Common myeloid progenitor, CD34-positive (primary cell): Measurements from ENCODE around the gene SLC5A5.

Source experiments
- CTCF ChIA-PET: fragments of 350-600 bp; sonication (Branson Sonifier 250); formaldehyde crosslinking; loops from one replicate; lab custom pipeline; 2021; ENCODE audit warnings: antibody characterized with exemption; lab: Charles Lee
- POLR2A ChIA-PET: fragments of 350-600 bp; sonication (Branson Sonifier 250); formaldehyde crosslinking; loops from one replicate; lab custom pipeline; 2021; ENCODE audit warnings: antibody characterized with exemption; lab: Charles Lee
- DNase-seq, 3 donors: peaks; one replicate each; pipeline versions ENCODE4 v3.0.0 to v3.0.0-alpha.2; 2013
- H3K27ac ChIP-seq, 2 experiments: 1 replicate in 1 of 2; 2 replicates in 1 of 2; pipeline ENCODE4 v1.7.0; 2013; ENCODE audit warnings: inconsistent platforms in 2 of 2, low read length in 2 of 2, mild to moderate bottlenecking in 2 of 2, low read depth in 1 of 2, moderate library complexity in 1 of 2; ENCODE audit not compliant: severe bottlenecking in 2 of 2, insufficient read depth in 1 of 2, poor library complexity in 1 of 2
- H3K27me3 ChIP-seq, 5 experiments: replicated peaks in 2 of 5; 1 replicate in 3 of 5; 2 replicates in 2 of 5; pipeline versions ENCODE4 v1.6.1 to v1.7.0; 2013; ENCODE audit warnings: low read length in 4 of 5, mild to moderate bottlenecking in 2 of 5, moderate library complexity in 2 of 5, inconsistent platforms in 1 of 5; ENCODE audit not compliant: insufficient read depth in 5 of 5, control insufficient read depth in 4 of 5
- H3K36me3 ChIP-seq, 4 experiments: 1 replicate in 2 of 4; 2 replicates in 2 of 4; pipeline versions ENCODE4 v1.6.1 to v1.7.0; 2013; ENCODE audit warnings: low read length in 3 of 4, control low read depth in 1 of 4, mild to moderate bottlenecking in 1 of 4; ENCODE audit not compliant: control insufficient read depth in 4 of 4, insufficient read depth in 4 of 4
- H3K4me1 ChIP-seq, 4 experiments: 1 replicate in 3 of 4; 2 replicates in 1 of 4; pipeline versions ENCODE4 v1.6.1 to v1.7.1; 2013; ENCODE audit warnings: low read length in 3 of 4, mild to moderate bottlenecking in 3 of 4, control low read depth in 1 of 4, inconsistent platforms in 1 of 4, moderate library complexity in 1 of 4; ENCODE audit not compliant: control insufficient read depth in 4 of 4, insufficient read depth in 4 of 4; ENCODE audit errors: control extremely low read depth in 1 of 4
- H3K4me3 ChIP-seq, 7 experiments: 1 replicate in 4 of 7; 2 replicates in 3 of 7; pipeline versions ENCODE4 v1.5.1 to v1.7.0; 2013; ENCODE audit warnings: mild to moderate bottlenecking in 7 of 7, low read length in 6 of 7, moderate library complexity in 6 of 7, inconsistent platforms in 2 of 7, low read depth in 2 of 7, control low read depth in 1 of 7; ENCODE audit not compliant: insufficient read depth in 4 of 7, control insufficient read depth in 1 of 7; ENCODE audit errors: extremely low read depth in 1 of 7
- H3K9me3 ChIP-seq, 5 experiments: 1 replicate in 4 of 5; 2 replicates in 1 of 5; pipeline versions ENCODE4 v1.6.1 to v1.7.1; 2013; ENCODE audit warnings: low read length in 4 of 5, mild to moderate bottlenecking in 2 of 5, inconsistent platforms in 1 of 5, low read depth in 1 of 5, moderate library complexity in 1 of 5; ENCODE audit not compliant: control insufficient read depth in 4 of 5, insufficient read depth in 2 of 5; ENCODE audit errors: control extremely low read depth in 1 of 5
- WGBS: methylation state at CpG from one replicate; pipeline ENCODE4 v1.1.5; 2013; ENCODE audit not compliant: insufficient coverage; 5-methylcytosine and 5-hydroxymethylcytosine counted together

Gene SLC5A5

DNA sequence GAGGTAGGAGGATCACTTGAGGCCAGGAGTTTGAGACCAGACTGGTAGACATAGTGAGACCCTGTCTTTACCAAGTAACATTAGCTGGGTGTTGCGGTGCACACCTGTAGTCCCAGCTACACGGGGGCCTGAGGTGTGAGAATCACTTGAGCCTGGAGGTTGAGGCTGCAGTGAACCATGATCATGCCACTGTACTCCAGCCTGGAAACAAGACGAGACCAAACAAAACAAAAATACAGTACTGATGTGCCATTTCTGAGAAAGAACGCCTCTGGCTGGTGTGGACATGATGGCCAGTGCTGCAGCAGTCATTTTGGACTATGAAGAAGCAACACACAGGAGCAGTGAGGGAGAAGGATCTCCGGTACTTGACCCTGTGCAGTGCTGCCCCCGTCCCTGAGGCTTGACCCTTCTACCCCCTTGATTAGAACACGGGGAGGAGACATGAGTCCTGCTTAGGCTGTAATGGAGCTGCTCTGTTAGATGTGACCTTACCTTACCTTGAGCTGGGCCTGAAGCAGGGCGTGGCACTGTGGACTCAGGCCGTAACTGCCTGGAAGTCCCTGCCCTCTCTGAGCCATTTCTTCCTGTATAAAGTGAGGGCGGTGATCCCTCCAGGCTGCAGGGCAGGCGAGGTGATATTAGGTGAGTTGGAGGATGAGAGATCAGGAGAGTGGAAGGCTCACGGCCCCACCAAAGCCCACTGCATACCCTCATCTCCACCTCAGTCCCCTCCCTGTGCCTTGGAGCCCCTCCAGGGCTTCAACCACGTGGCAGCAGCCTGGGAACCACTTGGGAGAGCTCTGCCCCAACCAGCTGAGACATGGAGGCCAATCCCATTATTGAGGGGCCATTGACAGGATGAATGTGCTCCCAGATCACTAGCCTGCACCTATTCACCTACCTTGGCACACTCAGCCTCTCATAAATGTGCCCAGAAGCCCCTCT is 6.1 kb upstream of the SLC5A5 start:
- WGBS, result 92% methylated on average over 7 of the region's 13 CpGs
- Histone ChIP-seq H3K27ac (peak overlapping the region in 1 of 2 experiments; percentile 40), H3K4me1 (peaks cover 4 to 13% (median 12%) of the 10 kb centered on the region in 4 experiments), H3K4me3 (no peak overlapping the region), H3K9me3 (no peaks in the 10 kb centered on the region), H3K36me3 (peaks cover 8 to 42% (median 37%) of the 10 kb centered on the region in 4 experiments), H3K27me3 (no peaks in the 10 kb centered on the region)
- ChIA-PET CTCF (interaction anchor here (1.0 to 3.9 kb wide), 5 partner anchors 13 to 132 kb away, joined by 3 to 18 read pairs (median 4); partner anchors contain the start of gene CCDC124), POLR2A (interaction anchor here (0.5 kb wide), 1 partner anchor 129 kb away, joined by 4 read pairs; no protein-coding TSS in a partner anchor)
- DNase-seq, result no peak

DNA sequence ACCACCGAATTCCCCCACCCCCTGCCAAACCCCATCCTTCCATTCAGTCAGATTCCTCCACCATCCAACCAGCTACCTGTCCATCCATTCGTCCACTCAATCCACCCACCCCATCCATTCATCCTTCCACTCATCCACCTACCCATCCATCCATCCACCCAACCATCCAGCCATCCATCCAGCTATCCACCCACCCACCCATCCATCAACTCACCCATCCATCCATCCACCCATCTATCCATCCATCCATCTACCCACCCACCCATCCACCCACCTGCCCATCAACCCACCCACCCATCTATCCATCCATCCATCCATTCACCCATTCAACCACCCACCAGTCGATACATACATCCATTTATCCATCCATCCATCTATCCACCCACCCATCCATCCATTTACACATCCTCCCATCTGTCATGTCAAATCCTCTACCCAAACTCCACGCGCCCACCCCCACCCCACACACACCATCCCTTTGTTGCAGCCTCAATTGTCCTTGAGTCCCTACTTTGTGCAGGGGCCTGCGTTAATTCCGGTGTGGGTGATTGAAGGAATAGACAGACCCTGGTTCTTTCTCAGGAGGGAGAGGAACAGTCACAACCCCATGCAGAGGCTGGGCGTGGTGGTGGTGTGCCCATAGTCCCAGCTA is 5.3 kb upstream of the SLC5A5 start:
- H3K27me3 ChIP-seq, result peaks cover 0 to 3% (median under 1%) of the 10 kb centered on the region in 5 experiments
- 98% methylated on average over 6 of the region's 8 CpGs for WGBS
- H3K4me1 ChIP-seq, result peaks cover 0 to 8% (median 6%) of the 10 kb centered on the region in 4 experiments
- CTCF ChIA-PET, result interaction anchor here (1.1 to 3.9 kb wide), 3 partner anchors 13 to 72 kb away, joined by 3 to 18 read pairs (median 4); partner anchors contain the start of gene CCDC124
- no peak for DNase-seq
- peaks cover 8 to 41% (median 29%) of the 10 kb centered on the region in 4 experiments for H3K36me3 ChIP-seq
- POLR2A ChIA-PET, result interaction anchor here (0.5 kb wide), 1 partner anchor 128 kb away, joined by 4 read pairs; no protein-coding TSS in a partner anchor
- no peaks in the 10 kb centered on the region for H3K9me3 ChIP-seq
- H3K4me3 ChIP-seq, result no peak overlapping the region
- peak overlapping the region in 1 of 2 experiments; percentile 40 for H3K27ac ChIP-seq

DNA sequence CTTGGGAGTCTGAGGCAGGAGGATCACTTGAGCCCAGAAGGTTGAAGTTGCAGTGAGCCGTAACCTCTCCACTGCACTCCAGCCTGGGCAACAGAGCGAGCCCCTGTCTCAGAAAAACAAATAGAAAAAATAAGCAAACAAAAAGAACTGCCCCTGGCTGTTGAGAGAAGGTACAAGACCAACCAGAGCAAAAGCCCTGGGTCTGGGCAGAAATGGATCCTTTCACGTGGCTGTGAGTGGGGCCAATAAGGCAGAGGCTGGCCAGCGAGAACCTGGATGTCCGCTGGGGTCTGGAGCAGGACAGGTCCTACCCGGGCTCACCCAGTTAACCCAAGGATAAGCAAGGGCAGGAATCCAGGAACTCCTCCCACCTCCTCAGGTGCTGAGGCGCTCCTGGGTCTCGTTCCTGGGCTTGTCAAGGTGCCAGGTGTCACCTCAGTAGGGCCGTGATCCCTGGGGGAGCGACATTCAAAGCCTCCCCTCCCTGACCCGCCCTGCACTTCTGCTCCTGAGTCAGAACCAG is 4.7 kb upstream of the SLC5A5 start:
- POLR2A ChIA-PET, result no interaction called here

DNA sequence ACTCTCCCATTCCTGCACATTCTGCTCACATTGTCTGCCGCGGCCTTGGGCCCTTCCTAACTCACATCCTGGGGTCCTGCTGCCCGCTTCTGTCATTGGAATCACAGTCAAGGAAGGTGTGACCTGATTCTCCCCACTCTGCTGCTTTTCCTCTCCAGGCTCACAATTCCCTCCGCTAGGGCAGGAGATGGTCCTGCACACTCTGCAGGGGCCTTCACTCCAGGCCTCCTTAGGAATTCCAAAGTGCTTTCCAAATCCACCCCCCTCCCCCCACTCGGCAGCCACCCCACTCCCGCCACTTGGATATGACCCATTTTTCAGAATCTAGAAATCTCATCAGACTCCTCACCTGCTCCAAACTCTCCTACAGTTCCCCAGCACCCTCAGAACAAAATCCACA is 3.1 kb upstream of the SLC5A5 start:
- peaks cover 0 to 18% (median 6%) of the 10 kb centered on the region in 5 experiments for H3K27me3 ChIP-seq
- no peak for DNase-seq
- H3K4me3 ChIP-seq, result no peak overlapping the region
- H3K36me3 ChIP-seq, result peaks cover 0 to 19% (median 8%) of the 10 kb centered on the region in 4 experiments
- H3K9me3 ChIP-seq, result no peaks in the 10 kb centered on the region
- H3K27ac ChIP-seq, result no peak overlapping the region
- ChIA-PET CTCF (interaction anchor here (1.8 to 4.3 kb wide), 2 partner anchors 9 to 63 kb away, joined by 5 to 36 read pairs; partner anchors contain the start of genes CCDC124 and RPL18A), POLR2A (no interaction called here)
- peaks cover 0 to 21% (median 14%) of the 10 kb centered on the region in 4 experiments for H3K4me1 ChIP-seq
- WGBS, result 93% methylated on average over 6 of the region's 6 CpGs

More for the DNA sequence above, 4.7 kb upstream of the SLC5A5 start:
- Histone ChIP-seq H3K4me1 (peaks cover 0 to 7% (median 3%) of the 10 kb centered on the region in 4 experiments), H3K27ac (no peak overlapping the region), H3K27me3 (peaks cover 0 to 7% (median 4%) of the 10 kb centered on the region in 5 experiments), H3K36me3 (peaks cover 5 to 35% (median 23%) of the 10 kb centered on the region in 4 experiments), H3K4me3 (no peak overlapping the region), H3K9me3 (no peaks in the 10 kb centered on the region)
- CTCF ChIA-PET, result interaction anchor here (1.0 to 1.1 kb wide), 3 partner anchors 66 to 128 kb away, joined by 3 to 5 read pairs (median 4); partner anchors contain the start of gene CCDC124
- no peak for DNase-seq
- 93% methylated on average over 7 of the region's 11 CpGs for WGBS

DNA sequence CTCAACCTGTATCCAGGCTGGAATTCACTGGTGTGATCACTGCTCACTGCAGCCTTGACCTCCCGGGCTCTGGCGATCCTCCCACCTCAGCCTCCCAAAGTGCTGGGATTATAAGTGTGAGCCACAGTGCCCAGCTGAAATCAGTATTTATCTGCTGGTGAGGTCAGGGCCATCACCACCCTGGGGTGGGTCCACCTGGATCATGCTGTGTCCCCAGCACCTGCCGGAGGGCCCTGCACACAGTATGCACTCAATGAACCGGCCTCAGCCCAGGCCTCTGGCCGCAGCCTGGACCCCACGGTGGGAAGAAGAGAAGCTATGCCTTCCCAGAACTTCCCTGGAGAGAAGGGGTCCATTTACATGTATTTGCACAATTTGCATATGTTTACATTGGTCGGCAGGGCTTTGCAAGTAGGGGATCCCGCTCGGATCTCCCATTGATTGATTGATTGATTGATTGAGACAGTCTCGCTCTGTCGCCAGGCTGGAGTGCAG is 2.6 kb upstream of the SLC5A5 start:
- DNase-seq, result no peak
- Histone ChIP-seq H3K36me3 (peaks cover 0 to 14% (median 4%) of the 10 kb centered on the region in 4 experiments), H3K27me3 (peaks cover 0 to 20% (median 8%) of the 10 kb centered on the region in 5 experiments), H3K9me3 (no peaks in the 10 kb centered on the region), H3K4me3 (no peak overlapping the region), H3K4me1 (peaks cover 0 to 25% (median 18%) of the 10 kb centered on the region in 4 experiments), H3K27ac (no peak overlapping the region)
- 91% methylated on average over 9 of the region's 11 CpGs for WGBS
- ChIA-PET CTCF (interaction anchor here (1.8 to 4.3 kb wide), 2 partner anchors 10 to 62 kb away, joined by 5 to 36 read pairs; partner anchors contain the start of genes CCDC124 and RPL18A), POLR2A (interaction anchor here (0.5 kb wide), 1 partner anchor 67 kb away, joined by 6 read pairs; no protein-coding TSS in a partner anchor)
